NCI-H1694 treated with DMSO at 0.1 percent for 48 hours (cell line): ENCODE measurements around the gene PJA1.

ENCODE experiments used
- DNase-seq: peaks from one replicate; lab custom pipeline; 2025; lab: John Stamatoyannopoulos, UW

The PJA1 gene

DNA sequence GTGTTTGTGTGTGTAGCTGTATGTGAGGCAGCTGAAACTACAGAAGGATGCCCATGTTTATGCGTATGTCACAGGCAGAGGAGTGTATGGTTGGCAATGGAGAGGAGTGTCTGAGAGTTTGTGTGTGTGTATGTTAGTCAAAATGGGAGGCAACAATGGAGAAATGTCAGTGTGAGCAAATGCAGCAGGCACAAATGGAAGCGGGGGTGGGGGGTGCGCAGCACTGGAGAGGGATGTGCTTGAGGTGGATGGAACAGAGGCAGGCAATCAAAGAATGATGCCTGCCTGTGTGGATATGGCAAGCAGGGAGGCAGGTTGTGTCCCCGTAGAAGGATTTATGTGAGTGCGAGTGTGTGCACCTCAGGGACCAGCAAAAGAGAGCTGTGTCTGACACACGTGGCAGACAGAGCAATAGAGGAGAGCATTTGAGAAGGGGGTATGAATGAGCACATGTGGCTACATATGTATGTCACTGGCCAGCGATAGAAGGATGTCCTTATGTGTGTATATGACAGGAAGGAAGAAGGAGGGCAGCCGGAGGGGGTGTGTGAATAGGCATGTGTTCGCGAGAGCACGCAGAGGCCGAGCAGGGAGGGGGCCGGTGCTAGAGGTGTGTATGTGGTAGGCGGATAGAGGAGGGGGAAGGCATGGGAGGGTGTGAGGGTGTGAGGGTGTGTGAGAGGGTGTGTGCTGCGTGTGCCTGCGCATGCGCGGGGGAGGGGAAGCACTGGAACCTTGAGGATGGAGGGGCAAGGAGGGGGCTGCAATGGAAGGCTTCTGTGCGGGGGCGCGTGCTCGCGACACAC is 1.1 kb downstream of the PJA1 start:
- no peak for DNase-seq

DNA sequence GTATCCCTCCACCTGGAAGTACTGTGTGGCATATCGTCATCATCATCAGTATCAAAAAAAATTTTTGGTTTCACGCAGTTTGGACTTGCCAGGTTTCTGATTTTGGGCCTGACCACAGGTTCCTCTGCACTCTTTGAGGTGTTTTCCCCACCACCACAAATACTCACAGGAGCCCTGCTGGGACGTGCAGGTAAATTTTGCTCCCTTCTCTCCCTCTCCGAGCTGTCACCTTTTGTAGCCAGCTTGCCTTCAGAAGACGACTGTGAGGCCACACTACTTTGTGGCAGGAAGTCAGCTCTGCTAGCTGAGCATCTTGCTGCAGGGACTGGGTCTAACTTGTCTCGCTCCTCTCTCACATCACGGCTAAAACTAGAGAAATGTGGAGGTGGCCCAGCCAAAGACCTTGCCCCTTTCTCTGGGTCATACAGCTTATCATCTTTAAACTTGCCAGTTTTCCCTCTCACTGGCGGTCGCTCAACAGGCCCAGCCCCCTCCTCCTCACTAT is 2.8 kb downstream of the PJA1 start:
- DNase-seq: no peak

DNA sequence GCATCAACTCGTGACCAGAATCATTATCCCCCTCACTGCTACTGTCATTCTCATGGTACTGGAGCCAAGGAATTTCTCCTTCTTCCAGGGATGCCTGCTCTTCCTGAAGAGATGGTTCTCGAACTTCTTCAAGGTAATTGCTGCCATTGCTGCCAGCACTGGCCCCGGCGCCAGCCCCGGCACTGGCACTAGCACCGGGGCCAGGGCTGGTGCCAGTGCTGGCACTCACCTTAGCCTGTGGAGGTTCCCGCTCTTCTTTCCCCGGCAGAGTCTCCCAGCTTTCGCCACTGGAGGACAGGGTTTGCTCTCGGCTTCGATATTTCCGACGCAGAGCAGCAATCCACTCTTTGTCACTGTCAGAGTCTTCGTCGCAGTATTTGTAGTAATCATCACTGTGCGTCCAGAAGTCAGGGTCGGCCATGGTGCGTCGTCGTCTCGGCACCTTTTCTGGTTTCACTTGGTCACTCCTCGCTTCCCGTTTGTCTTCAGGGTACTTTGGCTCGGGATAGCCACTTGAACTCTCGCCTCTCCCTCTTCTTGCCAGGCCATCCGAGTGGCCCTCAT is 3.4 kb downstream of the PJA1 start:
- no peak for DNase-seq

DNA sequence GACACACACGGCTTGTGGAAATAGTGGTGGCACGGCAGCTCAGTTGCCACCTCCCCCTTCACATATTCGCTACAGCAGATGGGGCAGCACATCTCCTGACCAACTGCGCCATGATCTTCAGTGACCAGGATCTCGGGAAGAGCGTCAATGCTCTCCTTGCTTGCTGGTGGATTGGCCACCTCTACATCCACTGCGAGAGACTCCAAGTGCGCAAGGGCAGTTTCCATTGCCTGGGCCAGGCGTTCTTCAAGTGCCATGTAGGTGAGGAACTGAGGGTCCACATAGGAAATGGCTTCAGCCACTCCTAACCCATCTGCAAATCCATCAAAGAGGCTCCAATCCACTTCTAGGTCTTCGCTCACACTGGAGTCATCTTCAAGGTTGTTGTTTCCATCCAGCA is 3.9 kb downstream of the PJA1 start:
- no peak for DNase-seq

DNA sequence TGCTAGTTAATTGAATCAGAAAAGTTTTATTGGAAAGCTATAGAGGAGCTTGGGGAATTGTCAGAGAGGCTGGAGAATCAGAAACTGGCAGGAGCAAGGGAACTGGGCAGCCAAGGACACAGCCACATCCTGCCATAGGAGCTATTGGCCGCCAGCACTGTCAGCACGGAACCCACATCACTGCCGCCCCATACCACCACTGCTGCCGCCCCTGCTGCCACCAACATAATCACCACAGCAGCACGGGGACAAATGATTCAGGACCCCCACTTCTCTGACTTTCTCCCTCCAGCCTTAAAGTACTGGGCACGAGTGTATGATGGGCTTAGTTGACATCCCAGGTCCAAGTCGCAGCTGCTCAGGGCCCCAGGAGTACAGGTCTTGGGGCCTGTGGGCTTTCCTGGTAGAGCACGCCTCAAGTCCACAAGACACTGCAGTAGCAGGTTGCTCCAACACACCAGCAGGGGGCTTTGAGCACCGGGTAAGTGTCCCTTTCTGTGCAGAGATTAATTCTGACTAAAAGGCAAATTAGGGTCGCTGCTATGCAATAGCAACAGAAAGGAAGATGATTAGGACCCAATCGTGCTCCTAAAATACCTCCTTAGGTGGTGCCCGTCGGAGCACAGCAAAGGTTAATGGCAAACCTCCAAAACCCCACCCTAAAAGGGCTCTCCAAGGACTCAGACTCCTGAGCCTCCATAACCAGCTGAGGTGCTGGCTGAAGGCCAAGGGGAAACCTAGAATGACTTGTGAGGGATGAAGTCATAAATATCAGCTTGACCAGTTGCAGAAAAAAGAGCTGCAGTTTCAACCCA is 6.9 kb downstream of the PJA1 start:
- peak; percentile 35 for DNase-seq

DNA sequence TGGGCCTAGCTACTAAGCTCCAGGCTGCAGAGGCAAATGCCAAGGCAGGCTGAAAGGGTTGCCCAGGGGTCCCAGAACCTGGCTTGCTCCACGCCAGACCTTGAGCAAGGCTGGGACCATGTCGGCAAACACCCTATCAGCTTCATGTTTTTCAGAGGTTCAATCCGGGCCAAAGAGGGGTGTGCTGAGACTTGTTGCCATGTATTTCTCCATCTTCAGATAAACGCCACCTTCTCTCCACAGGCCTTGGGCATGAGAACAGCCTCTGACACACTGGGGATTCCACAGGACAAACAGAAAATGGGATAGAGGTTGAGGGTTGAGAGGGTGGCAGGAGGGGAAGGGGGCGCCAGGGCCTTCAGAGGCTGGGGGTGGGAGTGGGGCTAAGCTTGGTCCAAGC is 8.6 kb downstream of the PJA1 start:
- no peak for DNase-seq

DNA sequence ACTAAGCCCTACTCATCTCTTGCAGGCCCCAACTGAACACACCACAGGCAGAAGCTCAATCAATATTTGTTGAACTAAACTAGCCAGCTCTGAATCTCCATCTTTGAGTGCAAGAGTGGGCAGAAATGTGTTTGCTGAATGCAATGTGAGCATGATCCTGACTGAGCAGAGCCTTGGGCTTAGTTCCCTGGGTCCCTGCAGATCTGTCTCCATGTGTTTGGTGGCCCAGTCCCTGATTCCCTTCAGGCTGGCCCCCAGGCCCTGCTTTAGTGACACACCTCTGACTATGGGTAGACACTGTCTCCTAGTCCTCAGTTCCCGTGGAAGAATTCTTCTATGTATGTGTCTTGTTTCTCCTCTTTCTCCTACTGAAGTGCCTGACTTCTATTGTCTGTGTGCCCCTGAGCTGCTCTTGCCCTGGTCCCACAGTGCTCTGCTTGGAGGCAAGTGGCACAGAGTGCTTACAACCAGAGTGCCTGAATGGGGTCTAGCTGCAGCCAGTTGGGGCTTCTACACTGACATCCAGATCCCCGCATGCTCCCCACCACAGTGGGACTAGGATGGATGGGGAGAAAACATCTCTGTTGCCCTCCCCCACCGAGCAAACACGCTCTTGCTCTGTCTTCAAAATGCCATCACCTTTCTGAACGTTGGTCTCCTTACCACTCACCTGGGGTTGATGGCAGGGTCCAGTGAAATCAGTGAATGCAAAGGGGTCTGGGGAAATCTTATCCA is 9.3 kb downstream of the PJA1 start:
- no peak for DNase-seq

DNA sequence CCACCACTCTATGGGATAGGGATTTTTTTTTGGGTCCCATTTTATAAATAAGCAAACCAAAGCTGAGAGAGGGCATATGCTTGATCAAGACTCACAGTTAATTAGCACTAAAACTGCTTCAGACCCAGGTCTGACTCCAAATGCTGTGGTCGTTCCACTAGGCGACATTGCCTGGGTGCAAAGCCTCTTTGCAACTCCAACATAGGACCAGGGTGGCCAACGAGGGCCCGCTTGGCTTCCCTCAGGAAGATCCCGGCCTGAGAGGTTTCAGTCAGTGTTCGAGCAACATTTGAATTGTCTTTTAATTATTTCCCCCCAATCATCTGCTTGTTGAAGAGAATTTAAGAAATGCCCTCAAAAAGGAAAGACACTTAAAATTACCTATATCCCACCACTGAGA is 11.2 kb downstream of the PJA1 start:
- DNase-seq: no peak

DNA sequence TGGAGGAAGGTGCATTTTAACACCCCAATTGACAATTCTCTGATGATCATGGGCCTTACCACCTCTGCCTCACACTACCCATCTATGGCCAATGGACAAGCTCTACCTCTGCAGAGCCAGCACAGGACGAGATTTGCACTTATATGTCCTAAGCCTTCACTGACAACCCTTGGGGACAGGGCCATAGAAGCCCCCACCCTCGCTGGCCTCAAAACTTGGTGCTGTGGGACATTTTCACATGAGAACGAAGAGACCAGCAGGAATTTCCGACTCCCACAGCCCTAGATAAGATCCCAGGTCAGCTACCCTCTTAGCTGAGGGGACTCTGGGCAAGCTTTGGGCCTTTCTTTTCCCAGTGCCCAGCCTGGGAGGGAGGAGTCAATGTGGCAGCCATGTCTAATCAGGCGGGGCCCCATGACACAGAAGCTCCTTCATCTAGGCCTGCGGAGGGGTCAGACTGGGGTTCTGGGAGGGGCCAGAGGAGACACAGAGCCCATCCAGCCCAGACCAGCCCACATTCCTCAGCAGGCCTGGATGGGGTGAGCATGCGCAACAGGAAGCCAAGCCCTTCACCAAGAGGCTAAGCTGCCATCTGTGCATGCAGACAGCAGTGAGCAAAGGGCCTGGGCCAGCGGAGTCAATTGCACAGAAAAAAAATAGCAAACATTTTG is 12.1 kb downstream of the PJA1 start:
- DNase-seq: no peak

DNA sequence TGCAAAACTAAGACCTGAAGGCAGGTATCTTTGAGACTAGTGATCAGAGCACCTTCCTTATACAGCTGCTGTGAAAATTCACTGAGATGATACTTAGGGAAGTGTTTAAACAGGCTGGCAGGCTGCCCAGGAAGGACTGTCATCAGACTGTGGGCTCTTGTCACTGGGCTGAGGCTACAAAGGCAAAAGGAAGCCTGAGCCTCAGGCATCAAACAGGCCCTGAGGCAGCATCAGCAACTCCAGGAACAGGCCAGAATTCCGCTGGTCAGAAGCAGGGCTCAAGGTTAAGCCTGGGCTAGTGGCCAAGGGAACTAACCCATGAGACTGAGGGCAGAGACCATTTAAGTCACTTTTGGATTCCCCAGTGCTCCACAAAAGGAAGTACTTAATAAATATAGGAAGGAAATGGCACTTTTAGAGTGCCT is 12.8 kb downstream of the PJA1 start:
- no peak for DNase-seq

DNA sequence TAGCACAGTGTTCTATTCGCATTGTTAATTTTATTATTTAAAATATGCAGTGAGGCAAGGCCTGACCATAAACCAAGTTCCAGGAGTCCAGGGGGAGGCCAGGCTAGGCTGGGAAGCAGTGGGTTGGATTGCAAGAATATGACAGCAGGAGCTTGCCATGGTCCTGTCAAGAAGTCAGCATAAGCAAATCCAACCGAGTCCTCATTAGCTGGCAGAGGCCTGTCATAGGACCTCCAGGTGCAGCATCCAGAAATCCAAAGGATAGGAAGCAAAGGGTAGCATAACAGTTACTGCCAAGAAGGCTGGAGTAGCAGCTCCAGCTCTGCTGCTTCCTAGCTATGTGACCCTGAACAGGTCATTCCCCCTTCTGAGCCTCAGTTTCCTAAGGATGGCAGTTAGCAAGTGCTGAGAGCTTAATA is 13.4 kb downstream of the PJA1 start:
- no peak for DNase-seq

DNA sequence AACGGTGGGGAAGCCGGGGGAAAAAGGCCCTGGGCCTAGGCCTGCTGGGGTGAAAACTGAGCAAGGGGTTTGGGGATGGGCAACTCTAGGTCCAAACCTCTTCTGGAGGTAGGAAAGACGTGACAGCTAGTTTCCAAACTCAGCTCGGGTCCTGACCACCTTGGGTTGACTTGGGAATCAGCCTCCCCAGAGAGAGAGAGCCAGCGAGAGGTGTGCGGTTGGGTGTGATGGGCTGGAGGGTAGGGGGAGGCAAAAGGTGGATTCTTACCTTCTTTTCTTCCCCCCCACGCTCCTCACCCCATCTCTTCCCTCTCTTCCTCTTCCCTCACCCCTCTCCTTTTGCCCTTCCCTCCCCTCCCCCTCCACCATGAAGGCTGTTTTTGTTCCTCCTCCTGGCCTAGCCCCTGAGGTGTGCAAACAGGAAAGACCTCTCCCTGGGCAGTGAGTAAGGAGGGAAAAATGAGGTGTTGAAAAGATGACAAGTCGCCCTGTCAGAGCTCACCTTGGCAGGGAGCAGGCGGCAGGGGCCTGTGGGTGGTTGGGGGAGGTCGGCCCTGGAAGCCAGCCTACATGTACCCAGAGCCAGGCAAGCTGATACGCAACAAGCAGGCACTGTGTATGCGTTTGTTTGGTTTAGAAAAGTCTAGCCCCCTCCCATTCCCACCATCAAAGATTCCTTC is 14.8 kb downstream of the PJA1 start:
- DNase-seq: no peak

DNA sequence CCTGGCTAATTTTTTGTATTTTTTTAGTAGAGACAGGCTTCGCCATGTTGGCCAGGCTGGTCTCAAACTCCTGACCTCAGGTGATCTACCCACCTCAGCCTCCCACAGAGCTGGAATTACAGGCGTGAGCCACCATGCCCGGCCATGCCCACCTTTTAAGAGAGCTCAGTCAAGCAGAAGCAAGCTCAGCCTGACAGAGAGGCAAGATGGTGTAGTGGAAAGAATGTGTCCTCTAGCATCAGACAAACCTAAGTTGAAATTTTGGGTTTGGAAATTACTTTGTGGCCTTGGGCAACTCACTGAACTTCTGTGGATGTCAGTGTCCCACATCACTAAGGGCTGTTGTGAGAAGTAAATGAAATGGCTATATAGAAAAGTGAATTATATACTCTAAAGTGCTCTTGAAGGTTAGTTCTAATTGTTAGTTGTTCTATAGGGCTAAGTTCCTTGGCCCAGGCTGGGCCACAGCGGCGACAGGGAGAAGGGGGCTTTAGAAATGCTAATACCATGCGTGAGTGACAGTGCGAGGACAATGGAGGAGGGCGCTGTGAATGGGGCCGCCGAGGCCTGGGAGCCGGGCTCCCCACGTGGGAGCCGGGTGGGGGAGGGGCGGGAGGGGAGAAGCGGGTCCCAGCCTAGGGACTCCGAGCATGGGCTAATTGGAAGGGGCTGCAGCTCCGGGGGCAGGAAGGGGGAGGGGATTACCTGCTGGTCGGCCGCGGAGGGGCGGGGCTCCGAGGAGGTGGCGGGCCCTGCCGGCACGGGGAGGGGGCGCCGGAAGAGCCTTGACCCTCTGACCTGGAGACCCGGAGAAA is 15.6 kb downstream of the PJA1 start:
- no peak for DNase-seq

DNA sequence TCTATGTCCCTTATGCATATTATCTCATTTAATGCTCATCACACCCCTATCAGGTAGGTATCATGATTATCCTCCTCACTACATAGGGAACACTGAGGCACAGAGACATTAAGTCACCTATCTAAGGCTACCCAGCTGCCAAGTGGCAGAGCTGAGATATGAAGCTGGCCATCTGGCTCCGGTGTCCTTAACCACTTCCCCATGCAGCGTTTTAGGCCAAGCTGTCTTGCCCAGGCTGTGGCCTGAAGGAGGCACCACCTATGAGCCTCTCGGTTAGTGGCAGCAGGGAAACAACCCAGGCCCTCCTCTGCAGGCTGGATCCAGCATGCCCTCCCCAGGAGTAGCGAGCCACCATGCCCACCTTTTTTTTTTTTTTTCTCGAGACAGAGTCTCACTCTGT is 16.3 kb downstream of the PJA1 start:
- no peak for DNase-seq

DNA sequence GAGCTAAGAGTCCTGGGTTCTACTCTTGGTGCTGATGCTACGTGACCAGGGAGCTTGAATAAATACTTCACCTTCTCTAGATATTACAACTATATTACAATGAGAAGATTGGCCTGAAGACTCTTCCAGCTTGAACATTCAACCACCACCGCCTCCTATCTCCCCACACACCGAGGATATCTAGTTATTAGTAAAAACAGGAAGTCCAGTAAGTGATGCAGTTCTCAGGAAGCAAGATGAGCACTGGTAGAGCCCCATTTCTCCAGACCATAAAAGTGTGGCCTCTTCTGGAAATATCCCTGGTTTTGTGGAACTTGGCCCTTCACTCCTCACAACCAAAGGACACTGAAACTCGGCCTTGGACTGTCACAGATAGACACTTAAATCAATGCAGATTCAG is 18.5 kb downstream of the PJA1 start:
- no peak for DNase-seq

DNA sequence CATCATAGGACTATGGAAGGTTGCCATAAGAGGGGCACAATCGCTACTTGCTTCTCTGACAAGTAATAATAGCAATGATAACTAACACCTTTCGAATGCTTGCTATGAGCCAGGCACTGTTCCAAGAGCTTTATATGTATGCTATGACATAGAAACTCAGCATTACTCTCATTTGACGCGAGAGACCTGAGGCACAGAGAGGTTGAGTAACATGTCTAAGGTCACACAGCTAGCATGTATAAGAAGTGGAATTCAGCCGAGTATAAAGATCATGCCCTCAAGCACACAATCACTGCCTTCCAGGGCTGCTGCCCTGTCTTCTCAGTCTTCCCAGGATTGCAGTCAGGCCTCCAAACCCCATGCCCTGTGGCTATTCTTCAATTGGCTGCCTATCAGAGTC is 19.5 kb downstream of the PJA1 start:
- DNase-seq: no peak

DNA sequence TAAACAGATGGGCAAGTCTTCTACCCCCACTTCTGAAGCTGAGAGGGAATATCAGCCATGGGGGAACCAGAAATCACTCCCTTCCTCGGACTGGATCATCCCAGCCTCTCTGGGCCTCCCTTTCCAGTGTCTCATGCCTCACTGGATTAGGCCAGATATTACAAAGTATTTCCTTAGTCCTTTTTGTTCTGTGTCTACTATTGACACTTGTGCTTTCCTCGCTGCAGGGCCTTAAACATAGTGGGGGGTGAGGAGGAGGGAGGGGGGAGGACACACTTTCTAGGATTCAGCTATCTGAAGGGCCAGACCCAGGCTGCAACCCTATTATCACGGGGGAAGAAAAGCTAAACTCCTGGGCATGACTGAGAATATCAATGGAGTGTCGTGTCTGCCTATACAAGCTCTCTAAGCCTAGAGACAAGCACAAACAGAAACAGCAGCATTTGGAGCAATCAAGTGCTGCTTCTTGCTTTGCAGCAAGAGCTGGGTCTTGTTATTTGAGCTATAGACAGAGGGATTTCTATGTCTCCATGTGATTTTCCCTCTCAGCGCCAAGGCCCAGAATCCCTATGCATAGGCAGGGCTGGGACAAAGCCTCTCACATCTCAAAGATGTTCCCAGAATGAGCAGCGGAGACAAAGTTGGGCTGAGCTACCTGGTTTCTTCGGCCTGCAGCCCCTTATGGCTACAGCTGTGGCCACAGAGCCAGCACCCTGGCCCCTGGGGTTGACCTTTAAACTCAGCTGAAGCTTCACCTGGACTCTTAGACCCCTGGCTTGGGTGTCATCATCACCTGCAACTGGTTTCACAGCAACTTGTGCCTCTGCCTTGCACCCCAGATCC is 20.2 kb downstream of the PJA1 start:
- DNase-seq: no peak

DNA sequence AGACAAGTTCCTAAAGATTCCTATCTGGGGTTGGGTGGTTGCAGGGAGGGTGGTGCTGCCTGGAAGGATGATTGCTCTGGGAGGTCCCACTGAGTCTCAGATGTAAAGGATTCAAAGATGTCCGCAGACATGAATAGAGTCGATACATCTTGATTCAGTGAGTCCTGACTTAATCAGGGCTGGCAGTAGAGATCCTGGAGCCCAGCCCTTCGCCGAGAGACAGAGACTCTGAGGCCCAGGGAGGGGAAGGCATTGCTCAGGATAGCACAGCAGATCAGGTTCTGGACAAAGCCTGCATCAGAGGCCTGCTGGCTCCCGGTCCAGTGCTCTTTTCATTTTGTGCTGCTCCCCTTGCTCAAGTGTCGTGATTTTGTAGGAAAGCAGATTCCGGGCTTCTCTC is 21.7 kb downstream of the PJA1 start:
- DNase-seq: no peak

DNA sequence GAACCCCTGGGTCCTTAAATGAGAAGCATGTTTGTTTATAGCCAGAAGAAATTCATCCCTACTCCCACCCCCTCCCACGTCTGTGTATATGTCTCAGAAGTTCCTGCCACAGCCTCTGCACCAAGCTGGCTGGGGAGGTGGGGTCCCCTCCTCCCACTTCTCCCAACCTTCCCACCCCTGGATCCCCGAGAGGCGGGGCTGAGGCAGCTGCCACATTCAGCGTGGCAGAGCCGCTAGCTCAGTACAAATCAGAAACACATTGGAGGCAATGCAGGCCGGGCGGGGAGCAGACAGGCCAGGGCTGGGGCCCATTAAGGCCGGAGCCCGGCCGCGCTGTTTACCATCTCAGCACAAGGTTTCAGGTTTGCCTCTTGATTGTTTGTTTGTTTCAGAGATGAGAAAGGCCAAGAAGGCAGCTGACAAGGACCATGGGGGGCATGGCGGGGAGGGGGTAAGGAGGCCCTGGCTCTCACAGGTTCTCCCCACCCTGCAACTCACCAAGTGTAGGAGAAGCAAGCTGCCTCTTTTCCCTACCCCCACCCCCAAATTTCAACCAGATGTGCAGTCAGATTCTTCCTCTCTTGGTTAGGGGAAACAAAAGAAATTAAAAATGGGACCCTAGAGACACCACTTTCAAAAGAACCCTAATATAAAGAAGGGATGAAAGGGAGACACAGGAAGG is 22.3 kb downstream of the PJA1 start:
- no peak for DNase-seq
